HG03159 (cell line): Measurements from ENCODE around the gene MYH4.

Experiments
- ATAC-seq: cut with Tn5 transposase; IDR thresholded peaks from one replicate; pipeline ENCODE4 v1.9.1; 2021; ENCODE audit warnings: mild to moderate bottlenecking, moderate library complexity; ENCODE audit not compliant: unreplicated experiment

Gene MYH4

DNA sequence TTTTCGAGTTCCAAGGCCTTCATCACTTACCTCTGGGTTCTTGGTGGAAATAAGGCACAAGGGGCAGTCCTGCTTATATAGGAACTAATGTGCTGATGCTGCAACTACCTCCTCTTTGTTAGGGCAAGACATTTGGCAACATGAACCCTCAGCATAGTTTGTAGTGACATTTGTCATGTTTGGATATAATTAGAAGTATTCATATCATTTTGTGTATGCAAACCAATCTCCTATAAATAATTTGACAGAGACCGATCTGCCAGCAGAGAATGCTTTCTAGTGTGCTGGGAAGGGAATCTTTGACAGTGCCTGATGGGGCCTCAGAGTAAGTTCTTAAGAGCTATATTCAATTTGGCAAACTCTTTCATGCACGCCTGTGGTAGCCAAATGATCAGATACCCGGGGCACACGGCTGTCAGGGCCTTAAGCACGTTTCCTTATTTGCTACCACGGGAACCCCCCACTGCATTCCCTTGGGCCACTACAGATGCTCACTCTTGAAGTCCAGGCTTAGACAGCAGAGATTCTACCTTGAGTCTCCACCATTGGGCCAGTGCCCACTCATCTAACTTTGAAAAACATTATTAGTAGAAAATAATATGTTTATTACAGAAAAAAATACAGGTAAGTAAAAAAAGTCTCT is 47.3 kb downstream of the MYH4 start, which contains the start of gene MYH8:
TSS of gene MYH8 (minus strand) at position 51 of the 643 bp plus-strand sequence. CDS start 1,723 bp downstream, outside the sequence.
- ATAC-seq, result no peak

DNA sequence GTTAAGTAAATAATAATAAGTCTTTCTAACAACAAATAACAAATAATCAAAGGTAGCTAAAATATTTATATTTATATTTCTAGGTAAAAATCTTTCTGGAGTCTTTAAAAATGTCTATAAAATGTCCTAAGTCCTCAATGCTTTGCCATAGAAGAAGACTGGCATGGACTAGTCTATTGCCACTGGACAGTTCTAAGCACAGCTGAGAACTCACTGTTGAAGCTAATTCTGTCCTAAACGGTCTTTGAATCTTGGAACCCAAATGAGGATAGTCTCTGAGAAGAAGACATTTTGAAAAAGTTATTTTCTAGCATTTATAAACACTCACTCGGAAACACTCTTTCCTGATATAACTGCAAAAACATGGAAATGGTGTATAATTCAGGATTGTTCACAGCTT is 48.1 kb downstream of the MYH4 start:
- ATAC-seq, result no peak

DNA sequence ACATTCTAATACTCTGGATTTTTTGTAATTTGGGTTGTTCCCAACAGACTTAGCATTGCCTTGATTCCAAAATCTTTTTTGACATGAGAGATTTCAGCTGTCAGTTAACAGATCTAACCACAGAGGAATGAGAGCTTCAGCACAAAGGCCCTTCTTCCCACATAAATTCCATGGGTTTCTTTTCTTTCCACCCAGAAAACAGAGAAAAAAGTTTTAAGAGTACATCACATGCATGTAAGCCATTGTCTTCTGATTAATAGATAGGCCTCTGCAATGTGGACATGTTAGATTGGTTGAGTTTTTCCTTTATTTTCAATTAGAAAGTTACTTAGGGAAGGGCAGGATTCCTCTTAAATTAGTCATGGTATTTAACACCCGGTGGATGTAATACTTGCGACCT is 48.5 kb downstream of the MYH4 start:
- no peak for ATAC-seq

DNA sequence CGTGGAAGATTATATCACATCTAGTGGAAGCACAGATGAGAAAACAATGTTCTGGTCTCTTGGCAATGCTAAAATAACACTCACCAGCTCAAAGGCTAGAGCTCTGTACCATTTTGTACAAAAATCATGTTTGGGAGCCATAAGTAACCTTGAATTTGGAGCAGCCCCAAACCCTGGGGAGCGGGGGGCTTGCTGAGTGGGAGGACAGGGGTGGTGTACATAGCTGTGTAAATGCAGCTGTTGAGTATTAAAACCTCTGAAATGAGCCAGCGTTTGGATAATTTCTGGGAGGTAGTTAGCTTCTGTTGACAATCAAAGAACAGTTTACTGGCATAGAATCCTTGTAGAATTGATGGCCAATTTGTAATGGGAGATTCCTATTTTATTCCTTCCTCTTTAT is 51.9 kb downstream of the MYH4 start:
- no peak for ATAC-seq

DNA sequence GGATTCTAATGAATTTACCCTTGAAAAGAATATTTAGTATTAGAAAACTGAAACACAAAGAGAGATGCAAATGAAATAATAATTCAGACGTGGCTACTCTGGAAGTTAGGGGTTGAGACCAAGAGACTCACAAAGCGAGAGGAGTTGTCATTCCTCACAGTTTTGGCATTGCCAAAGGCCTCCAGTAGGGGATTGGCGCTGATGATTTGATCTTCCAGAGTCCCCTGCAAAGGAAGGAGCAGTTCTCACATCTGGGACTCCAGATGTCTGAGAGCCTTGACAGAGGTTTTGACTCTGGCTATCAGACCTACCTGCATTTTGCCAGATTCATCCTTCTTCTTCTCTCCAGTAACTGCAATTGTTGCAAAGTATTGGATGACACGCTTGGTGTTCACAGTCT is 54.2 kb downstream of the MYH4 start:
- no peak for ATAC-seq

DNA sequence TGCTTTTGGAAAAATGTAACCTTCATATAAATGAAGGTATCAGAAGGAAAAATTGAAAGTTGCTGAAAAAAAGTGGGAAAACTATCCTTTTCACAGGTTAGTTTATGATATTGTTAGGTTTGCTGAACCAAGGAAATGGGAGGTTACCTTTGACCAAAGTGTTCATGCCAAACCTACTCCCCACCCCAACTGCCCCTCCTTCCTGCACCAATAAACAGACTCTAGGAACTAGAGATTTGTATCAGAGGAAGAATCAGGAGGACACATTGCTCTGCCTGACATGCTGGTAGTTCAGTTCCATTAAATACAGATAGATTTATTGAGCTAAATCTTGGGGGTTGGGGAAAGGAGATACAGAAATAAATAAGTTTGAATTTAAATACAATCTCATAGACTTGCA is 65.8 kb downstream of the MYH4 start:
- no peak for ATAC-seq

DNA sequence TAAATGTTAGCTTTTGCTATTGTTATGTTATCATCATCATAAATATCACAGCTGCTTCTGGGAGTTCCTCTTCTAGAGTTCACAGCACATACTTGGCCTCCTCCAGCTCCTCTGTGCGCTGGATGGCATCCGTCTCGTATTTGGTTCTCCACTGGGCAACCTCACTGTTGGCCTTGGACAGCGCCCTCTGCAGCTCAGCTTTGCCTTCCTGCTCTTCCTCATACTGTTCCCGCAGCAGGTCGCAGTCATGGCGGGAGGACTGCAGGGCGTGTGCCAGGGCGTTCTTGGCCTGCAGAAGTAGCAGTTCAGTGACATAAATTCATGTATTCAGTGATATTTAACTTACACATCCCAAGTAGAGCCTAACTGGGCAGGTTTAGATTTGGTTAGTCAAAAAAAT is 71.0 kb downstream of the MYH4 start:
- ATAC-seq, result no peak

DNA sequence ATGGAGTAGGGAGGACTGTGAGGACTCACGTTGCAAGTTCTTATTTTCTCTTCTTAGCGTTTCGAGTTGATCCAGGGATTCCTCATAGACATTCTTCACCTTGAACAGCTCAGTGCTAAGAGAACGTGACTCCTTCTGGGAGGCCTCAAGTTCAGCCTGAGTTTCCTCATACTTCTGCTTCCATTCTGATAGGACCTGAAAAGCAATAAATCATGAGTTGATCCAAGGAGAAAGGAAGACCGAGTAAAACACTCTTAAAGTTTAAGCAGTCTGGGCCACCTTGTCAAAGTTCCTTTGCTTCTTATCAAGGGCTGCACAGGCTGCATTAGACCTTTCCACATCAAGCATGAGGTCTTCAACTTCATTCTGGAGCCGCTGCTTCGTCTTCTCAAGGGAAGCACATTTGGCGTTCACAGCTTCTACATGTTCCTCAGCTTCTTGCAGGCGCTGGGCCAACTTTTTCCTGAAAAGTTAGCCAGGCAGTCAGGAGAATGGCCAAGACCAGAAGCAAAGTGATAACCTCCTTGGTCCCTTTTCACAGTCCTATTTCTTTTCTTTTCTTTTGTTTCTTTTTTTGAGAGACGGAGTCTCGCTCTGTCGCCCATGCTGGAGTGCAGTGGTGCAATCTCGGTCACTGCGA is 72.7 kb downstream of the MYH4 start:
- no peak for ATAC-seq

DNA sequence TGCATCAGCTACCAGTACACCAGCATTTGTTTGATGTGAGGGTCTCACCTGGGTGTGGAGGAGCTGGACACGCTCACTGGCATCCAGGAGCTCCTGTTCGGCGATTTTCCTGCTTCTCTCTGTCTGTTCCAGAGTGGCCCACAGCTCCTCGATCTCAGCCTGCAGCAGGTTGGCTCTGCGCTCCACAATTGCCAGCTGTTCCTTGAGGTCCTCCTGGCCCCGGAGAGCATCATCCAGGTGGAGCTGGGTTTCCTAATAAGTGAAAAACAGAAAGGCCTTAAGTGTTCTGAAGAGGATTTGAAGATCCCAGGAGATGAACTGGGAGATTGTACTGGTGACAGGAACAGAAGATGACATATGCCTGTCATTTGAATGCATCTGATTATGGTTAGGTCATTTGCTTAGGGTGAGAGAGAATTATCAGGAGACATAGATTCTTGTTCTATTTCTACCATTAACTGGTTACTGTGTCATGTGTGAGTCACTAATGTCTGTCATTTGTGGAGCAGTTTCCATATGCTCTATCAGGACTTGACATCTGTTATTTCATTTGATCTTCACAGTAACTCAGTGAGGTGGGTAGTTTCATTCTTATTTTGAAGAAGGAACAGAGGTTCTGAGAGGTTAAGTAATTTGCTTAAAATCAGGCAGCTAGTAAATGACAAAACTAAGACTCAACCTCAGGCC is 75.0 kb downstream of the MYH4 start:
- ATAC-seq, result peak; percentile 48
